Measurements from ENCODE around the gene TMEM40. TPM values are rescaled to one million over a fixed set of nuclear protein-coding genes. Genes with fewer than 3 reads are reported as not detected.

TMEM40 gene
- total and polyA plus RNA-seq, 9 of the 15 experiments (the other 6 are each of a cell fraction or from before 2014, with no cell fraction given): 0.11 to 0.31 (median 0.14) TPM; not detected in 6

- TF ChIP-seq, protein P1, sequence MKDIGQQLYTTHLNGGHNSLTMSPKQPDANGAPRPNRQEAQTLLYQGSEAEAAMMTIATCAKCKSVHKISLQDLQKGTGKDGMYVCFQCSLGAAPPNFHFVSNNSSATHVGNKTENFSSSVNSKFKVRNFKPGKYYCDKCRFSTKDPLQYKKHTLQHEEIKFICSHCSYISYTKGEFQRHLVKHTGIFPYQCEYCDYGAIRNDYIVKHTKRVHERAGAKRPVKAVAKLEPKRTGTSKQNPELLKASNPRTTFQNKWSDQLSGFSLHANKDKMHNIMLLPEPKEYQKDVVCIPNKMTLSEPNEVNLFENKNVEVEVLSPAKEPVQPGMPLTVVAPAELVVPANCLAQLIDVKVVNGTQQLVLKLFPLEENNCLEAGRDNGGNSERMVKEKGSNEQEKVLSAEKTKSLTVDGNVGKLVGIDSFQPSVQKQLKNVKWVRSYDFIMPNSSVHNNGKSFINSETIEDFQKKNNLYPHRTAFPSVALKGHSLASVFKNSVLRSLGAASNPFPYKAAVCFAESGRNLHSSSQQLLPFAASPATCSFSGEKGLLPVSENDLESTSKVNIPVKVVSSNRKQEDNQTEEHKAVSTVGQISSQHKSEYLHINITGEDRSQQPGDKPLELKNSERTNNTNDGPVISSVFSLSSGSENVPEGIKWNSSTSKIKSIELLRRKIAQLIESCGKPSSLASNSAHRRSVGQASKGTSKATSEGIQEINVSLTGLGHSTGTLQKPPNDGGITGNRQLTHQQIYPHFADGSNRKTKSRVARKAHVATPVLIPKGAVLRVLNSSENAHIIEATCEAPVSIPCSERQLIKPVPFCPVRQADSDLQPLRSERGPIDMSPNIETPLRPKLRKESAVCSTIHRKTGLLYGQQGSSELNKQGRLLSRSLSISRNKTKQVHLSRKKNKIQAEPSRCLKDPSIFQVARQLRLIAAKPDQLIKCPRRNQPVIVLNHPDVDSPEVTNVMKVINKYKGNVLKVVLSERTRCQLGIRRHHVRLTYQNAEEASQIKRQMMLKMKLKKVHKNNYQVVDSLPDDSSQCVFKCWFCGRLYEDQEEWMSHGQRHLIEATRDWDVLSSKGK (CRISPR knock-in tag; IDR thresholded peaks at IDR 0.05): no peak
- TF ChIP-seq NFRKB (IDR thresholded peaks at IDR 0.05; ENCODE audit: low read depth): no peak
- no peak for TF ChIP-seq SAFB (IDR thresholded peaks at IDR 0.05; ENCODE audit: borderline replicate concordance, low read depth, low read length)
- no peak for TF ChIP-seq ARHGAP35 (IDR thresholded peaks at IDR 0.05; ENCODE audit: partially characterized antibody)
- no peak for TF ChIP-seq SREBF2 (CRISPR knock-in tag; IDR thresholded peaks at IDR 0.05)
- TF ChIP-seq ZNF224 (CRISPR knock-in tag; IDR thresholded peaks at IDR 0.05): no peak
- no peak for TF ChIP-seq PBX2 (CRISPR knock-in tag; IDR thresholded peaks at IDR 0.05; ENCODE audit: low read depth)
- TF ChIP-seq PBX2 (tag; conservative IDR thresholded peaks at IDR 0.05; ENCODE audit: low read depth): 0 out of 2 replicates have a peak, but pooled peaks have one; percentile 27
- TF ChIP-seq NCOA1 (IDR thresholded peaks at IDR 0.05; ENCODE audit: low read depth): no peak; the same call in 1 of the 2 replicates
- no peak for TF ChIP-seq E2F3 (CRISPR knock-in tag; IDR thresholded peaks at IDR 0.05)
- TF ChIP-seq, protein P2, sequence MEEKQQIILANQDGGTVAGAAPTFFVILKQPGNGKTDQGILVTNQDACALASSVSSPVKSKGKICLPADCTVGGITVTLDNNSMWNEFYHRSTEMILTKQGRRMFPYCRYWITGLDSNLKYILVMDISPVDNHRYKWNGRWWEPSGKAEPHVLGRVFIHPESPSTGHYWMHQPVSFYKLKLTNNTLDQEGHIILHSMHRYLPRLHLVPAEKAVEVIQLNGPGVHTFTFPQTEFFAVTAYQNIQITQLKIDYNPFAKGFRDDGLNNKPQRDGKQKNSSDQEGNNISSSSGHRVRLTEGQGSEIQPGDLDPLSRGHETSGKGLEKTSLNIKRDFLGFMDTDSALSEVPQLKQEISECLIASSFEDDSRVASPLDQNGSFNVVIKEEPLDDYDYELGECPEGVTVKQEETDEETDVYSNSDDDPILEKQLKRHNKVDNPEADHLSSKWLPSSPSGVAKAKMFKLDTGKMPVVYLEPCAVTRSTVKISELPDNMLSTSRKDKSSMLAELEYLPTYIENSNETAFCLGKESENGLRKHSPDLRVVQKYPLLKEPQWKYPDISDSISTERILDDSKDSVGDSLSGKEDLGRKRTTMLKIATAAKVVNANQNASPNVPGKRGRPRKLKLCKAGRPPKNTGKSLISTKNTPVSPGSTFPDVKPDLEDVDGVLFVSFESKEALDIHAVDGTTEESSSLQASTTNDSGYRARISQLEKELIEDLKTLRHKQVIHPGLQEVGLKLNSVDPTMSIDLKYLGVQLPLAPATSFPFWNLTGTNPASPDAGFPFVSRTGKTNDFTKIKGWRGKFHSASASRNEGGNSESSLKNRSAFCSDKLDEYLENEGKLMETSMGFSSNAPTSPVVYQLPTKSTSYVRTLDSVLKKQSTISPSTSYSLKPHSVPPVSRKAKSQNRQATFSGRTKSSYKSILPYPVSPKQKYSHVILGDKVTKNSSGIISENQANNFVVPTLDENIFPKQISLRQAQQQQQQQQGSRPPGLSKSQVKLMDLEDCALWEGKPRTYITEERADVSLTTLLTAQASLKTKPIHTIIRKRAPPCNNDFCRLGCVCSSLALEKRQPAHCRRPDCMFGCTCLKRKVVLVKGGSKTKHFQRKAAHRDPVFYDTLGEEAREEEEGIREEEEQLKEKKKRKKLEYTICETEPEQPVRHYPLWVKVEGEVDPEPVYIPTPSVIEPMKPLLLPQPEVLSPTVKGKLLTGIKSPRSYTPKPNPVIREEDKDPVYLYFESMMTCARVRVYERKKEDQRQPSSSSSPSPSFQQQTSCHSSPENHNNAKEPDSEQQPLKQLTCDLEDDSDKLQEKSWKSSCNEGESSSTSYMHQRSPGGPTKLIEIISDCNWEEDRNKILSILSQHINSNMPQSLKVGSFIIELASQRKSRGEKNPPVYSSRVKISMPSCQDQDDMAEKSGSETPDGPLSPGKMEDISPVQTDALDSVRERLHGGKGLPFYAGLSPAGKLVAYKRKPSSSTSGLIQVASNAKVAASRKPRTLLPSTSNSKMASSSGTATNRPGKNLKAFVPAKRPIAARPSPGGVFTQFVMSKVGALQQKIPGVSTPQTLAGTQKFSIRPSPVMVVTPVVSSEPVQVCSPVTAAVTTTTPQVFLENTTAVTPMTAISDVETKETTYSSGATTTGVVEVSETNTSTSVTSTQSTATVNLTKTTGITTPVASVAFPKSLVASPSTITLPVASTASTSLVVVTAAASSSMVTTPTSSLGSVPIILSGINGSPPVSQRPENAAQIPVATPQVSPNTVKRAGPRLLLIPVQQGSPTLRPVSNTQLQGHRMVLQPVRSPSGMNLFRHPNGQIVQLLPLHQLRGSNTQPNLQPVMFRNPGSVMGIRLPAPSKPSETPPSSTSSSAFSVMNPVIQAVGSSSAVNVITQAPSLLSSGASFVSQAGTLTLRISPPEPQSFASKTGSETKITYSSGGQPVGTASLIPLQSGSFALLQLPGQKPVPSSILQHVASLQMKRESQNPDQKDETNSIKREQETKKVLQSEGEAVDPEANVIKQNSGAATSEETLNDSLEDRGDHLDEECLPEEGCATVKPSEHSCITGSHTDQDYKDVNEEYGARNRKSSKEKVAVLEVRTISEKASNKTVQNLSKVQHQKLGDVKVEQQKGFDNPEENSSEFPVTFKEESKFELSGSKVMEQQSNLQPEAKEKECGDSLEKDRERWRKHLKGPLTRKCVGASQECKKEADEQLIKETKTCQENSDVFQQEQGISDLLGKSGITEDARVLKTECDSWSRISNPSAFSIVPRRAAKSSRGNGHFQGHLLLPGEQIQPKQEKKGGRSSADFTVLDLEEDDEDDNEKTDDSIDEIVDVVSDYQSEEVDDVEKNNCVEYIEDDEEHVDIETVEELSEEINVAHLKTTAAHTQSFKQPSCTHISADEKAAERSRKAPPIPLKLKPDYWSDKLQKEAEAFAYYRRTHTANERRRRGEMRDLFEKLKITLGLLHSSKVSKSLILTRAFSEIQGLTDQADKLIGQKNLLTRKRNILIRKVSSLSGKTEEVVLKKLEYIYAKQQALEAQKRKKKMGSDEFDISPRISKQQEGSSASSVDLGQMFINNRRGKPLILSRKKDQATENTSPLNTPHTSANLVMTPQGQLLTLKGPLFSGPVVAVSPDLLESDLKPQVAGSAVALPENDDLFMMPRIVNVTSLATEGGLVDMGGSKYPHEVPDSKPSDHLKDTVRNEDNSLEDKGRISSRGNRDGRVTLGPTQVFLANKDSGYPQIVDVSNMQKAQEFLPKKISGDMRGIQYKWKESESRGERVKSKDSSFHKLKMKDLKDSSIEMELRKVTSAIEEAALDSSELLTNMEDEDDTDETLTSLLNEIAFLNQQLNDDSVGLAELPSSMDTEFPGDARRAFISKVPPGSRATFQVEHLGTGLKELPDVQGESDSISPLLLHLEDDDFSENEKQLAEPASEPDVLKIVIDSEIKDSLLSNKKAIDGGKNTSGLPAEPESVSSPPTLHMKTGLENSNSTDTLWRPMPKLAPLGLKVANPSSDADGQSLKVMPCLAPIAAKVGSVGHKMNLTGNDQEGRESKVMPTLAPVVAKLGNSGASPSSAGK (IDR thresholded peaks at IDR 0.05): no peak
These were observed 42.4 kb downstream of the TMEM40 start (continued) for GRCh38 chr3:12716605-12717151.
